HUES48 (cell line): ENCODE results near the gene ALDH1A1.
"Not testable (repeated sequence)": the region's sequence is repeated elsewhere in the genome, so short reads cannot be mapped to it uniquely, and the experiment has no call there.

Source experiments
- H3K27ac ChIP-seq: one replicate; pipeline ENCODE4 v1.7.0; 2013; ENCODE audit warnings: low read depth, low read length, inconsistent platforms
- H3K27me3 ChIP-seq: 2 replicates; pipeline ENCODE4 v1.6.1; 2013; ENCODE audit warnings: mild to moderate bottlenecking, low read length; ENCODE audit not compliant: control insufficient read depth, insufficient read depth
- H3K36me3 ChIP-seq: 2 replicates; pipeline ENCODE4 v1.6.1; 2013; ENCODE audit warnings: low read length; ENCODE audit not compliant: control insufficient read depth, insufficient read depth
- H3K4me1 ChIP-seq: 2 replicates; pipeline ENCODE4 v1.6.1; 2013; ENCODE audit warnings: mild to moderate bottlenecking, low read length; ENCODE audit not compliant: control insufficient read depth, insufficient read depth
- H3K4me3 ChIP-seq: 2 replicates; pipeline ENCODE4 v1.5.1; 2013; ENCODE audit warnings: mild to moderate bottlenecking, low read depth, low read length
- H3K9ac ChIP-seq: 2 replicates; pipeline ENCODE4 v1.6.1; 2013; ENCODE audit warnings: mild to moderate bottlenecking, low read depth, low read length, moderate library complexity
- H3K9me3 ChIP-seq: 2 replicates; pipeline ENCODE4 v1.6.1; 2013; ENCODE audit warnings: low read length; ENCODE audit not compliant: control insufficient read depth, insufficient read depth

Gene ALDH1A1

GRCh38 chr9:72942451-72942850, 10.4 kb downstream of the ALDH1A1 start:
- Histone ChIP-seq H3K9ac (no peak overlapping the region), H3K4me1 (no peaks in the 10 kb centered on the region), H3K9me3 (no peaks in the 10 kb centered on the region), H3K27me3 (no peaks in the 10 kb centered on the region), H3K4me3 (no peak overlapping the region), H3K27ac (no peak overlapping the region), H3K36me3 (no peaks in the 10 kb centered on the region)

DNA sequence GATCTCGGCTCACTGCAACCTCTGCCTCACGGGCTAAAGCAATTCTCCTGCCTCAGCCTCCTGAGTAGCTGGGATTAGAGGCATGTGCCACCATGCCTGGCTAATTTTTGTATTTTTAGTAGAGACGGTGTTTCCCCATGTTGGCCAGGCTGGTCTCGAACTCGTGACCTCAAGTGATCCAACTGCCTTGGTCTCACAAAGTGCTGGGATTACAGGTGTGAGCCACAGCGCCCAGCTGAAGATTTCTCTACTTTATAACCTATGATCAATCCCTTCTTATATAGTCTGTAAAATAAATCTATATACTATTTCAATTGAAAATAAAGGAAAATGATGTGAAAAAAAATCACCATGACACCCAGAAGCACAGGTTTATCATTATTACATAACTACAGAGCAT, 13.3 kb downstream of the ALDH1A1 start:
- H3K27ac ChIP-seq, H3K9ac ChIP-seq, H3K36me3 ChIP-seq, H3K27me3 ChIP-seq, H3K9me3 ChIP-seq, H3K4me1 ChIP-seq, H3K4me3 ChIP-seq: not testable (repeated sequence)

- H3K36me3 ChIP-seq = no peaks in the 10 kb centered on the region
- no peaks in the 10 kb centered on the region for H3K4me1 ChIP-seq
- H3K9ac ChIP-seq = no peak overlapping the region
- no peak overlapping the region for H3K27ac ChIP-seq
- no peaks in the 10 kb centered on the region for H3K27me3 ChIP-seq
- no peaks in the 10 kb centered on the region for H3K9me3 ChIP-seq
- H3K4me3 ChIP-seq = no peak overlapping the region
Observed at GRCh38 chr9:72937545-72937944, 15.3 kb downstream of the ALDH1A1 start.

DNA sequence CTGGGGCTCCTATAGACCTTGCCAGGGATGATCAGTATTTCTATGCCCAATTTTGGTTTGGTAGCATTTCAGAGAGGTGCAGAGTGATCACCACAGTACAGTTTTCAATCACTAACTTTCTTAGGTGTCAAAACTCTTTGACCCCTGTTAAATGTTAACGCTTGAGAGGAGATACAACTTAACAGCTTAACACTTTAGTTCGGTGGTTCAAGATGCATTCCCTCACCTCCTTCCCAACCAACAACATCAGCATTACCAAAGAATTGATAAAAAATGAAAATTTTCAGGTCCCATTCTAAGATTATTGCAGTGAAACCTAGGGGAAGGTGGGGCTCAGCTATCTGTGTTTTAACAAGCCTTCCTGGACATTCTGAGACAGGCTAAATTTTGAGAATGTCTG, 16.2 kb downstream of the ALDH1A1 start:
- H3K27ac ChIP-seq = no peak overlapping the region
- no peaks in the 10 kb centered on the region for H3K9me3 ChIP-seq
- H3K27me3 ChIP-seq = no peaks in the 10 kb centered on the region
- no peak overlapping the region for H3K4me3 ChIP-seq
- H3K9ac ChIP-seq = no peak overlapping the region
- no peaks in the 10 kb centered on the region for H3K4me1 ChIP-seq
- H3K36me3 ChIP-seq = no peaks in the 10 kb centered on the region

DNA sequence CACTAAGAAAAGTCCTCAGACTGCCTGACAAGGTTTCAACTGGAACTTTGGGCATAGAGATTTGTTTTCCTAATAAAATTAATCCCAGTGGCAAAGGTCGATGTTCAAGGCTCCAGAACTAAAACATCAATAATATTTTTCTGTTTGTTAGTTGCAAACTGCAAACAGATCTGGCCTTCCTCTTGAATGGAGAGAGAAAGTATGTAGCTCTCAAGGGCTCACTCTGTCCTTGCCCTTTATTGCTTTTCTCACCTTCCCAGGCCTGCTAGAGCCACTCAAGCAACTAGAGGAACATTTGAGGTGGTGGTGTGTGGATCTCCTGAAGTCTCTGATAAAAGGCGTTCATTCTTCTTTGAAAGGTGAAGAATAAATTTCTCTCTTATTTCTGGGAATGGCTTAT, 16.6 kb downstream of the ALDH1A1 start:
- Histone ChIP-seq H3K4me3 (no peak overlapping the region), H3K36me3 (no peaks in the 10 kb centered on the region), H3K27ac (no peak overlapping the region), H3K9me3 (no peaks in the 10 kb centered on the region), H3K27me3 (no peaks in the 10 kb centered on the region), H3K4me1 (no peaks in the 10 kb centered on the region), H3K9ac (no peak overlapping the region)

DNA sequence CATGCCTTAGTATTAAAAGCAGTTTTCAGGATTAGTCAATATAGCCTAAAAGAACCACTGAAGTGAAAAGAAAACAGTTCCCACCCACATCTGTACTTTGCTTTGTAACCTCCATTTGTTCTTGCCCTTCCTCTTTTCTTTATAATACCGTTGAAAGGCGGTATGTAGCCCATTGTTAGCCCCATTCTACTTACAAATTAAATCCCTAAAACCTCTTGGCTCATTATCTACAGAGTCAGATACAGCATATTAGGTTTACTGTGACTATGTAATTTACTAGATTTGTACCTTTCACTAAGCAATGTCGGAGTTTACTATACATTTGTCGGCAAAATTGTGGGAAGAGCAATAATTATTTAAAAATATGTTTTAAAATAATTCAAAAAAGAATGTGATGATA, 17.3 kb downstream of the ALDH1A1 start:
- H3K9ac ChIP-seq = no peak overlapping the region
- H3K27ac ChIP-seq = no peak overlapping the region
- H3K27me3 ChIP-seq = no peaks in the 10 kb centered on the region
- no peaks in the 10 kb centered on the region for H3K9me3 ChIP-seq
- H3K36me3 ChIP-seq = no peaks in the 10 kb centered on the region
- 0 out of 2 replicates have a peak, but pooled peaks cover 3% of the 10 kb centered on the region for H3K4me1 ChIP-seq
- no peak overlapping the region for H3K4me3 ChIP-seq

DNA sequence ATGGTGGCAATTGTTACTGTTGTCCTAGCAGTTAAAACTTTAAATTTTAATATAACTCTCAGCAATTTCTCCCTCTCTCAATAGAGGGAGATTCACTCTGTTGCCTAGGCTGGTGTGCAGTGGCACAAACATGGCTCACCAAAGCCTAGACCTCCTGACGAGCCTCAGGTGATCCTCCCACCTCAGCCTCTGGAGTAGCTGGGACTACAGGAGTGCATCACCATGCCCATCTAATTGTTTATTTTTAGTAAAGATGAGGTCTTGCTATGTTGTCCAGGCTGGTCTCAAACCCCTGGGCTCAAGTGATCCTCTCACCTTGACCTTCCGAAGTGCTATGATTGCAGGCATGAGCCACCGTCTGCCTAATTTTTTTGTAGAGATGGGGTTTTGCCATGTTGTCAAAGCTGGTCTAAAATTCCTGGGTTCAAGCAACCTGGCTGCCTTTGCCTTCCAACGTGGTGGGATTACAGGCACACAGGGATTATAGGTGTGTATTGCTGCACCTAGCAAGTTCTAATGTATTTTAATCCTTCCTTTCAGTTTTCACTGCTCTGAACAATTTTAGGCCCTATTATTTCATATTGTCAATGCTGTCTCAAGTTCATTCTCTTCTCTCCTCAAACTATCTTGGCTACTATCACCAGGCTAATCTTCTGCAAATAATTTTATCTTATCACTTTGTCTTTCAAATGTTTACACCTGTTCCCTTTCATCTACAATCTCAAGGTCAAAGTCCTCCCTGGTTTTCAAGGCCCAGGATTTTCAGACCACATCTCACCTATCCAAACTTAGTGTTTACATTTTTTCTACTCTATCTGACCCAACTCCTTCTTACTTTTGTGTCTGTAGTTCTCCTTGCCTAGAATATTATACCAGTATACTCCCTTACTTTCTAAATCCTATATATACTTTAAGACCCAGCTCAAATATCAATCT, 18.9 kb downstream of the ALDH1A1 start:
- H3K36me3 ChIP-seq = no peaks in the 10 kb centered on the region
- 0 out of 2 replicates have a peak, but pooled peaks cover 3% of the 10 kb centered on the region for H3K4me1 ChIP-seq
- no peak overlapping the region for H3K27ac ChIP-seq
- no peaks in the 10 kb centered on the region for H3K27me3 ChIP-seq
- H3K4me3 ChIP-seq = no peak overlapping the region
- no peak overlapping the region for H3K9ac ChIP-seq
- H3K9me3 ChIP-seq = no peaks in the 10 kb centered on the region

GRCh38 chr9:72932619-72933018, 20.2 kb downstream of the ALDH1A1 start:
- Histone ChIP-seq H3K4me3 (no peak overlapping the region), H3K36me3 (no peaks in the 10 kb centered on the region), H3K27me3 (no peaks in the 10 kb centered on the region), H3K9me3 (no peaks in the 10 kb centered on the region), H3K27ac (no peak overlapping the region), H3K4me1 (0 out of 2 replicates have a peak, but pooled peaks cover 3% of the 10 kb centered on the region), H3K9ac (no peak overlapping the region)

GRCh38 chr9:72931897-72932296, 21.0 kb downstream of the ALDH1A1 start:
- Histone ChIP-seq H3K4me3 (no peak overlapping the region), H3K9me3 (no peaks in the 10 kb centered on the region), H3K27me3 (no peaks in the 10 kb centered on the region), H3K27ac (no peak overlapping the region), H3K36me3 (no peaks in the 10 kb centered on the region), H3K4me1 (0 out of 2 replicates have a peak, but pooled peaks cover 3% of the 10 kb centered on the region), H3K9ac (no peak overlapping the region)

- Histone ChIP-seq H3K36me3 (no peaks in the 10 kb centered on the region), H3K4me1 (0 out of 2 replicates have a peak, but pooled peaks cover 3% of the 10 kb centered on the region), H3K4me3 (no peak overlapping the region), H3K9me3 (no peaks in the 10 kb centered on the region), H3K27ac (no peak overlapping the region), H3K9ac (no peak overlapping the region), H3K27me3 (no peaks in the 10 kb centered on the region)
Observed at GRCh38 chr9:72931437-72931836, 21.4 kb downstream of the ALDH1A1 start.

DNA sequence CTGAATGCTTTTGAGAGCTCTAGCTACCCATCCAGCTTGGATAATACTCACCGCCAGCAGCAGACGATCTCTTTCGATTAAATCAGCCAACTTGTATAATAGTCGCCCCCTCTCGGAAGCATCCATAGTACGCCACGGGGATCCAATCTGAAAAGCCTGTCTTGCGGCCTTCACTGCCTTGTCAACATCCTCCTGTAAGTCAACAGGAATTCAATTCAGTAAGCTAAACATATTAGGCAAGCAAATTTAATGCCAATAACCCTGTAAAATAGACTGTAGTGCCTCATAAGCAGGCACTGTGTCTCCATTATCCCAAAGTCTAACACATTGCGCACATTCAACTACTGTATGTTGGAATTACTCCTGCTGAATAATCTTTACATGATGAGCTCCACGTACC, 22.0 kb downstream of the ALDH1A1 start:
- Histone ChIP-seq H3K27ac (no peak overlapping the region), H3K4me1 (0 out of 2 replicates have a peak, but pooled peaks cover 3% of the 10 kb centered on the region), H3K9ac (no peak overlapping the region), H3K4me3 (no peak overlapping the region), H3K27me3 (no peaks in the 10 kb centered on the region), H3K9me3 (no peaks in the 10 kb centered on the region), H3K36me3 (no peaks in the 10 kb centered on the region)
